ENCODE results near the gene GRHPR. TPM values are rescaled to one million over a fixed set of nuclear protein-coding genes. Genes with fewer than 3 reads are reported as not detected.
"Not testable (repeated sequence)": the region's sequence is repeated elsewhere in the genome, so short reads cannot be mapped to it uniquely, and the experiment has no call there.

GRHPR gene
- total and polyA plus RNA-seq, 4 experiments from 2014 or later: 57.2 to 106 (median 63.2) TPM

DNA sequence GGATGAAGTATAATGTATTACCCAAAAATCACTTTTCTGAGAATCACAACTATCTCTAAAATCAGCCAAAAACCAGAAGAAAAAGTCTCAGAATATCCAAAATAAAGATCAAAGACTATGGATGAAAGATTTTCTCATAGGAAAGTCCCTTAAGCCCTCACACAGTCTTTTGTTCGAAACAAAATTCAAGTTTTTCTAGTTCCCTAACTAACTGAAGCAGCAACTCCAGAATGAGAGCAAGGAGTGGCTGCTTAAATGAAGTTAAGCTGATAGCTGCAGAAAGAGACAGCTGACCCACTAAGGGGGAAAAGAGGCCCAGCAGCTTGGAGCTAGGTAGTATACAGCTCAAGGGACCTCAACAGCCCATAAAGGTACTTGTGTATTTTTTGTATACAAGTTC, 34.3 kb downstream of the GRHPR start:
- H3K36me3 Mint-ChIP-seq: peaks cover 3 to 8% of the 10 kb centered on the region in 2 donors
- H3K9me3 ChIP-seq (ENCODE audit: control insufficient read depth in 1 of 2, low read length in 2 of 2): no peaks in the 10 kb centered on the region
- H3K27me3 ChIP-seq (ENCODE audit: insufficient read depth, low read length): no peaks in the 10 kb centered on the region
- H3K27me3 Mint-ChIP-seq: no peaks in the 10 kb centered on the region
- H3K4me1 Mint-ChIP-seq: peaks cover 22 to 60% (median 47%) of the 10 kb centered on the region in 4 donors
- no peak overlapping the region for H3K4me3 ChIP-seq (ENCODE audit: low read length in 2 of 2)
- POLR2A ChIA-PET (ENCODE audit: partially characterized antibody): no interaction called here
- intact Hi-C loops (cut with micrococcal nuclease): no loop called here
- peaks cover 31% of the 10 kb centered on the region for H3K4me1 ChIP-seq (ENCODE audit: insufficient read depth, low read length)
- H3K27ac ChIP-seq (ENCODE audit: low read depth, low read length): no peak overlapping the region
- H3K9me3 Mint-ChIP-seq: no peaks in the 10 kb centered on the region
- DNase-seq: no peak
- H3K4me3 Mint-ChIP-seq: peak overlapping the region in 1 of 8 donors; percentile 39
- no peaks in the 10 kb centered on the region for H3K36me3 ChIP-seq (ENCODE audit: insufficient read depth, low read length)
- H3K27ac Mint-ChIP-seq: peak overlapping the region in 3 of 7 donors; percentile 12 to 73 (median 55)
- CTCF ChIA-PET (ENCODE audit: partially characterized antibody): interaction anchor here (1.1 kb wide), 1 partner anchor 50 kb away, joined by 3 read pairs; no protein-coding TSS in a partner anchor

DNA sequence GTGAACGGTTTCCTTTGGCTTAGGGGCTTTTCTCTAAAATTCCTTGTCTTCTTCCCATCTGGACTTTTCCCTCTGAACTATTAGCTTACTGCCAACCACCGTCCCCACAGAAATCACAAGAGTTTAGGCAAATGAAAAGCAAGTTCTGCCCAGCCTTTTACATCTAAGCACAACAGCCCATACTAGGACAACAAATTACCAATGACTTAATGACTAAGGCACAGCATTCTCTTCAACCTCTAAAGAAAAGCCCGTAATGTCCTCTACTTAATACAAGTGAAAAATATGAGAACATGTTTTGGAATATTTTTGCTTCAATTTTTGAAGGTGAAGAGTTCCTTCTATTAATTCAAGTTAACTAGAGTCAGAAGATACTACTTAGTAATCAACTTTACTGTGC, 41.5 kb downstream of the GRHPR start:
- H3K4me3 ChIP-seq (ENCODE audit: low read length in 2 of 2): no peak overlapping the region
- peak overlapping the region; percentile 96 for H3K27ac ChIP-seq (ENCODE audit: low read depth, low read length)
- peaks cover 0 to 22% of the 10 kb centered on the region in 2 donors for H3K36me3 Mint-ChIP-seq
- peak overlapping the region; percentile 49 to 99 (median 98) for H3K27ac Mint-ChIP-seq
- intact Hi-C loops (cut with micrococcal nuclease): loop anchor here (10.0 kb wide), 1 partner anchor 291 kb away; the partner anchor contains the start of gene TRMT10B
- ChIA-PET POLR2A (ENCODE audit: partially characterized antibody) (interaction anchor here (4.4 kb wide), 1 partner anchor 22 kb away, joined by 60 read pairs; the partner anchor contains the start of gene POLR1E), CTCF (ENCODE audit: partially characterized antibody) (interaction anchor here (1.8 to 1.9 kb wide), 2 partner anchors 17 to 49 kb away, joined by 5 to 7 read pairs; no protein-coding TSS in a partner anchor)
- peaks cover 0 to 2% (median 0%) of the 10 kb centered on the region in 8 donors for H3K9me3 Mint-ChIP-seq
- no peak for DNase-seq
- peaks cover 20 to 55% (median 33%) of the 10 kb centered on the region in 4 donors for H3K4me1 Mint-ChIP-seq
- no peaks in the 10 kb centered on the region for H3K9me3 ChIP-seq (ENCODE audit: control insufficient read depth in 1 of 2, low read length in 2 of 2)
- no peaks in the 10 kb centered on the region for H3K36me3 ChIP-seq (ENCODE audit: insufficient read depth, low read length)
- H3K27me3 ChIP-seq (ENCODE audit: insufficient read depth, low read length): no peaks in the 10 kb centered on the region
- no peaks in the 10 kb centered on the region for H3K27me3 Mint-ChIP-seq
- peak overlapping the region; percentile 93 to 99 (median 96) for H3K4me3 Mint-ChIP-seq
- peaks cover 35% of the 10 kb centered on the region for H3K4me1 ChIP-seq (ENCODE audit: insufficient read depth, low read length)

DNA sequence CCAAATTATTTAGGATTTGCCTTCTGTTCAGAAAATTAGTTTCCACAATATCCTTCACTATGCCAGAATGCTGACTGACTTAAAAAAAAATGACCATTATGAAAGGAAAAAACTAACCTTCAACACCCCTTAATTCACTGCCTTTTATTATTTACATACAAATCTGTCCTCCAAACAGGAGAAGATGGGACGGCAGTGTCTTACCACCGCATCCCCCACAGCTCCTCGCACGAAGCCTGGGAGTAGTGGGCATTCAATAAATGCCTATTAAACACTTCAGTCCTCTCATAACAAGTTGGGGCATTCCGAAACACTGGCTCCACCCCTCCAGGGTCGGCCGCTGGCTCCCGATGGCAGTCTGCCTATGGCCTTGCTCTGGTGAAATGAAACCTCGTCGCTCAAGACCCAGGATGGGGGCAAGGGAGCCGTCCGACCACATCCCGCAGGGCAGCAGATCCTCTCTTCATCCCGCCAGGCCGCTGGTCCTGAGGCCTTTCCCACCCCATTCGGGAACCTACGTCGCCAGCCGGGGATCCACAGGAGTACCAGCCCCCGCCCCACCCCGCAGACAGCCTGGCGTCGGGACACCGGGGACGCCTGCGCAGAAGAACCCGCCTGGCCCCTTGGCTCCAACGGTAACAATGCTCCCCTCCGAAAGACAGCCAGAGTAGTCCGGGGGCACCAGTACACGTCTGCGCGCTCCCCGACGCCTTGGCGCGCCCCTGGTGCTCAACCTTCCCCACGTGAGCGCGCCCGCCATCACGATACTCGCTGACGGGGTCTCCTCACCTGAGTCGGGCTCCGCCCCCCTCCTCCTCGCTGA, 42.1 kb downstream of the GRHPR start:
- H3K27ac Mint-ChIP-seq: peak overlapping the region; percentile 95 to 99 (median 98)
- H3K4me1 Mint-ChIP-seq: peaks cover 20 to 55% (median 31%) of the 10 kb centered on the region in 4 donors
- ChIA-PET CTCF (ENCODE audit: partially characterized antibody) (interaction anchor here (1.8 to 1.9 kb wide), 2 partner anchors 17 to 49 kb away, joined by 5 to 7 read pairs; no protein-coding TSS in a partner anchor), POLR2A (ENCODE audit: partially characterized antibody) (interaction anchor here (0.6 to 4.4 kb wide), 10 partner anchors 16 to 428 kb away, joined by 3 to 60 read pairs (median 3); partner anchors contain the start of genes DCAF10, GRHPR, POLR1E and TOMM5)
- peak overlapping the region; percentile 93 to 99 (median 96) for H3K4me3 Mint-ChIP-seq
- Histone ChIP-seq H3K27me3 (ENCODE audit: insufficient read depth, low read length) (no peaks in the 10 kb centered on the region), H3K36me3 (ENCODE audit: insufficient read depth, low read length) (no peaks in the 10 kb centered on the region), H3K4me1 (ENCODE audit: insufficient read depth, low read length) (peaks cover 35% of the 10 kb centered on the region), H3K27ac (ENCODE audit: low read depth, low read length) (peak overlapping the region; percentile 96), H3K9me3 (ENCODE audit: control insufficient read depth in 1 of 2, low read length in 2 of 2) (no peaks in the 10 kb centered on the region), H3K4me3 (ENCODE audit: low read length in 2 of 2) (peak overlapping the region; percentile 72 to 77)
- peaks cover 0 to 2% (median 0%) of the 10 kb centered on the region in 8 donors for H3K9me3 Mint-ChIP-seq
- peaks cover 0 to 22% of the 10 kb centered on the region in 2 donors for H3K36me3 Mint-ChIP-seq
- peak in 3 of 5 donors; percentile 63 to 86 (median 75) for DNase-seq
- no peaks in the 10 kb centered on the region for H3K27me3 Mint-ChIP-seq
- intact Hi-C loops (cut with micrococcal nuclease): loop anchor here (1.0 to 10.0 kb wide), 9 partner anchors 21 to 440 kb away; partner anchors contain the start of genes EXOSC3, FBXO10, GRHPR and POLR1E

DNA sequence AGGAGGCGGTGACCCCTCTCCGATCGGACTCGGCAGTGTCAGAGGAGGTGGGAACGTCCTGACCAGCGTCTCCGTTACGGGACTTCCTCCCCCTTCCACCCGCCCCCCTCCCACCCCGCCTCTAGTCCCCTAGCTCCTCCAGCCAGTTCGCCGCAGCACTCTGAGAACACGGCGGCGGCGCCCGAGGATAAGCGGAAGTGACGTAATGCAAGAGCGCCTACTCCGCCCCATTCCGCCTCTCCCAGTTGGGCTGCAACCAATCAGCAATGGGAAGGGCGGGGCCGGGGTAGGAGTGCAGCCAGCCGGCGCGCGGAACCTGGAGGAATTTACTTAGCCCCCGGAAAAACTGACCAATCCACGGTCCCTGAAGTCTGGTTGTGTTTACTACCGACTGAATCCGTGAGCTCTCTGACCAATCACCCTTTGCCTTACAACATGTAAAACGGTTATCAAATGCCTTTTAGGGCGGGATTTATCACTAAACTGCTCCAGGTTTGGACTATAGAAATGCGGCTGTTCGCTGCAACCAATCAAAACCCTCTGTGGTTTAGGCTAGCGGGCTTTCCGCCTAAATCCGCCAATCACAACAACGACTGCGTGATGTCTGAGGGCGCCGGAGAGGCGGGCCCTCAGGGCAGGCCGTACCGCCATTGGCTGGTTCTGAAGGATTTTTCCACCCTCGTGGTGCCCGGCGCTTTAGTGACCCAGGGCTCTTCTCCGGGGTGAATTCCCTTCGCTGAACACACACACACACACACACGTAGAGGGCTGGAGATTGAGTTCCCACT, 42.9 kb downstream of the GRHPR start, which contains the start of gene ZBTB5:
ZBTB5 (minus strand) TSS at position 202 of the 788 bp plus-strand sequence. CDS start 22,899 bp downstream, outside the sequence.
- CTCF ChIA-PET (ENCODE audit: partially characterized antibody): interaction anchor here (1.2 kb wide), 1 partner anchor 16 kb away, joined by 4 read pairs; no protein-coding TSS in a partner anchor
- intact Hi-C loops (cut with micrococcal nuclease): loop anchor here (1.0 to 10.0 kb wide), 9 partner anchors 20 to 439 kb away; partner anchors contain the start of genes EXOSC3, FBXO10, GRHPR and POLR1E
- no peaks in the 10 kb centered on the region for H3K27me3 Mint-ChIP-seq

DNA sequence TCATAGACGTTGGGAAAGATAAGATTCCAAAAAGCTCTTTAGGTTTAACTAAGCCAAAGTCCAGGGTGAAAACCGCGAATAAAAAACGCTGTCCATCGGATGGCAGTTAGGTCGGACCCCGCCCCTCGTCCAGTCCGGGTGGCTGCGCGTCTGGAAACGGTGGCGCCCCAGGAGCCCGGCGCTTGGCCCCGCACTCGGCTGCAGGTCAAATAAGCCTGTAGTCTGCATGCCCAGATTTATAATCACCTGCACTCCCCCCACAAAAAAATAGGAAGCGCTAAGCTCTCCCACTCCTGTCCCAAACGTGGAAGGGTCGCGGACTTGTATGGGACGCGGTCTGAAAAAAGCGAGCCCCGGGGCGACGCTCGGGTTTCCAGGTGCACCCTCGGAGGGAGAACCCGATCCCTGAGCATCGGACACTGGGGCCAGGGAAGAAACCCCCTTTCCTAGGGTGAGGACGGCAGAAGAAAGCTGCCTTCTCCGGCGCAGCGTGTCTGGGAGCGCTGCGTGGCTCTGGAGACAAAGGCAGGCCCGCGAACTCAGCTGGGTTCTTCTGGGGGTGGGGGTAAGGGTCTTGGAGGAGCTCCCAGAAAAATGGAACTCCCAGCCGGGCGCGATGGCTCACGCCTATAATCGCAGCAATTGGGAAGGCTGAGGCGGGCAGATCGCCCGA, 43.7 kb downstream of the GRHPR start:
- peaks cover 32% of the 10 kb centered on the region for H3K4me1 ChIP-seq (ENCODE audit: insufficient read depth, low read length)
- peak overlapping the region; percentile 72 to 73 for H3K4me3 ChIP-seq (ENCODE audit: low read length in 2 of 2)
- H3K9me3 Mint-ChIP-seq: peaks cover 0 to 2% (median 0%) of the 10 kb centered on the region in 8 donors
- peak in 3 of 5 donors; percentile 14 to 54 (median 23) for DNase-seq
- H3K36me3 ChIP-seq (ENCODE audit: insufficient read depth, low read length): no peaks in the 10 kb centered on the region
- H3K36me3 Mint-ChIP-seq: peaks cover 0 to 22% of the 10 kb centered on the region in 2 donors
- intact Hi-C loops (cut with micrococcal nuclease): loop anchor here (5.0 to 10.0 kb wide), 2 partner anchors 111 to 289 kb away; partner anchors contain the start of genes FBXO10 and TRMT10B
- peak overlapping the region; percentile 95 to 99 (median 98) for H3K27ac Mint-ChIP-seq
- ChIA-PET CTCF (ENCODE audit: partially characterized antibody) (interaction anchor here (0.6 to 1.2 kb wide), 2 partner anchors 15 to 113 kb away, joined by 3 to 4 read pairs; no protein-coding TSS in a partner anchor), POLR2A (ENCODE audit: partially characterized antibody) (interaction anchor here (1.0 to 4.4 kb wide), 14 partner anchors 12 to 1276 kb away, joined by 3 to 60 read pairs (median 3); partner anchors contain the start of genes DCAF10, GRHPR, POLR1E and TOMM5)
- peak overlapping the region; percentile 96 for H3K27ac ChIP-seq (ENCODE audit: low read depth, low read length)
- H3K4me3 Mint-ChIP-seq: peak overlapping the region; percentile 93 to 99 (median 96)
- no peaks in the 10 kb centered on the region for H3K27me3 Mint-ChIP-seq
- peaks cover 20 to 51% (median 29%) of the 10 kb centered on the region in 4 donors for H3K4me1 Mint-ChIP-seq
- no peaks in the 10 kb centered on the region for H3K27me3 ChIP-seq (ENCODE audit: insufficient read depth, low read length)
- no peaks in the 10 kb centered on the region for H3K9me3 ChIP-seq (ENCODE audit: control insufficient read depth in 1 of 2, low read length in 2 of 2)

More for the DNA sequence above, 42.9 kb downstream of the GRHPR start, which contains the start of gene ZBTB5:
- Histone ChIP-seq H3K27me3 (ENCODE audit: insufficient read depth, low read length) (no peaks in the 10 kb centered on the region), H3K4me1 (ENCODE audit: insufficient read depth, low read length) (peaks cover 35% of the 10 kb centered on the region), H3K36me3 (ENCODE audit: insufficient read depth, low read length) (no peaks in the 10 kb centered on the region), H3K4me3 (ENCODE audit: low read length in 2 of 2) (peak within 1 kb of the TSS; percentile 72 to 77), H3K27ac (ENCODE audit: low read depth, low read length) (peak within 1 kb of the TSS; percentile 96), H3K9me3 (ENCODE audit: control insufficient read depth in 1 of 2, low read length in 2 of 2) (no peaks in the 10 kb centered on the region)
- Mint-ChIP-seq H3K4me3 (peak within 1 kb of the TSS; percentile 93 to 99 (median 96)), H3K9me3 (peaks cover 0 to 2% (median 0%) of the 10 kb centered on the region in 8 donors), H3K36me3 (peaks cover 0 to 22% of the 10 kb centered on the region in 2 donors), H3K27ac (peak within 1 kb of the TSS; percentile 95 to 99 (median 98)), H3K4me1 (peaks cover 20 to 55% (median 31%) of the 10 kb centered on the region in 4 donors)
- POLR2A ChIA-PET (ENCODE audit: partially characterized antibody): interaction anchor here (0.6 to 4.4 kb wide), 18 partner anchors 11 to 1275 kb away, joined by 3 to 60 read pairs (median 3); partner anchors contain the start of genes DCAF10, GRHPR, POLR1E and TOMM5
- peak; percentile 99 to 100 (median 99) for DNase-seq

DNA sequence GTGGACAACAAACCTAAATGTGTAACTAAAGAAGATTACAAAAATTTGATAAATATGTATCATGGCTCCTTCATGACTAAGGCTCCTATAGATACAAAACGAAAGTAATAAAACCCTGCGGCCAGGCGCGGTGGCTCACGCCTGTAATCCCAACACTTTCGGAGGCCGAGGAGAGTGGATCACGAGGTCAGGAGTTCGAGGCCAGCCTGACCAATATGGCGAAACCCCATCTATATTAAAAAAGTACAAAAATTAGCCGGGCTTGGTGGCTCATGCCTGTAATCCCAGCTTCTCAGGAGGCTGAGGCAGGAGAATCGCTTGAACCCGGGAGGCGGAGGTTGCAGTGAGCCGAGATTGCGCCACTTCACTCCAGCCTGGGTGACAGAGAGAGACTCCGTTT, 45.0 kb downstream of the GRHPR start:
- POLR2A ChIA-PET (ENCODE audit: partially characterized antibody); CTCF ChIA-PET (ENCODE audit: partially characterized antibody); DNase-seq; H3K27me3 ChIP-seq (ENCODE audit: insufficient read depth, low read length); H3K36me3 ChIP-seq (ENCODE audit: insufficient read depth, low read length); H3K9me3 ChIP-seq (ENCODE audit: control insufficient read depth in 1 of 2, low read length in 2 of 2); H3K4me3 ChIP-seq (ENCODE audit: low read length in 2 of 2); H3K4me3 Mint-ChIP-seq; H3K27ac Mint-ChIP-seq; H3K9me3 Mint-ChIP-seq; H3K27me3 Mint-ChIP-seq; H3K27ac ChIP-seq (ENCODE audit: low read depth, low read length): not testable (repeated sequence)
- H3K4me1 ChIP-seq (ENCODE audit: insufficient read depth, low read length): peaks cover 30% of the 10 kb centered on the region
- H3K4me1 Mint-ChIP-seq: peaks cover 22 to 57% (median 31%) of the 10 kb centered on the region in 4 donors
- intact Hi-C loops (cut with micrococcal nuclease): loop anchor here (5.0 to 10.0 kb wide), 2 partner anchors 110 to 287 kb away; partner anchors contain the start of genes FBXO10 and TRMT10B
- peaks cover 0 to 21% of the 10 kb centered on the region in 2 donors for H3K36me3 Mint-ChIP-seq
